HUES64 (cell line): ENCODE data around the gene ZNF711. TPM values are rescaled to one million over a fixed set of nuclear protein-coding genes. Genes with fewer than 3 reads are reported as not detected.
A peak's percentile ranks its signal among the peaks of the same experiment; 100 is the strongest.
"Not testable (repeated sequence)": the region's sequence is repeated elsewhere in the genome, so short reads cannot be mapped to it uniquely, and the experiment has no call there.

Experiments
- H3K27ac ChIP-seq: 2 replicates; pipeline ENCODE4 v1.7.0; 2013; ENCODE audit warnings: low read depth, low read length, inconsistent platforms
- H3K27me3 ChIP-seq: 2 replicates; pipeline ENCODE4 v1.6.1; 2013; ENCODE audit warnings: mild to moderate bottlenecking, low read length; ENCODE audit not compliant: insufficient read depth
- H3K36me3 ChIP-seq: 2 replicates; pipeline ENCODE4 v1.6.1; 2013; ENCODE audit warnings: mild to moderate bottlenecking, low read length; ENCODE audit not compliant: insufficient read depth
- H3K4me1 ChIP-seq: 2 replicates; pipeline ENCODE4 v1.6.1; 2013; ENCODE audit warnings: mild to moderate bottlenecking, low read length, moderate library complexity; ENCODE audit not compliant: insufficient read depth
- H3K4me3 ChIP-seq: 2 replicates; pipeline ENCODE4 v1.5.1; 2013; ENCODE audit warnings: mild to moderate bottlenecking, low read length, moderate library complexity
- H3K9ac ChIP-seq: 2 replicates; pipeline ENCODE4 v1.6.1; 2013; ENCODE audit warnings: mild to moderate bottlenecking, low read depth, low read length
- H3K9me3 ChIP-seq: 2 replicates; pipeline ENCODE4 v1.6.1; 2013; ENCODE audit warnings: low read depth, low read length; ENCODE audit not compliant: insufficient read depth
- WGBS: fragments of 150-250, 120-280 bp; methylation state at CpG from one replicate; pipeline ENCODE4 v1.1.7; 2013; ENCODE audit warnings: missing lambda C conversion rate; 5-methylcytosine and 5-hydroxymethylcytosine counted together
- polyA plus RNA-seq, 2 experiments: library from polyadenylated mRNA; stranded (reverse); fragments of 50-300 nt; gene quantifications; one replicate each; pipeline ENCODE4 v1.2.3, GENCODE V29; 2013

Gene ZNF711
- polyA plus RNA-seq (2013, experiment 1 of 2), result 11.6 TPM
- polyA plus RNA-seq (2013, experiment 2 of 2), result 13.1 TPM

DNA sequence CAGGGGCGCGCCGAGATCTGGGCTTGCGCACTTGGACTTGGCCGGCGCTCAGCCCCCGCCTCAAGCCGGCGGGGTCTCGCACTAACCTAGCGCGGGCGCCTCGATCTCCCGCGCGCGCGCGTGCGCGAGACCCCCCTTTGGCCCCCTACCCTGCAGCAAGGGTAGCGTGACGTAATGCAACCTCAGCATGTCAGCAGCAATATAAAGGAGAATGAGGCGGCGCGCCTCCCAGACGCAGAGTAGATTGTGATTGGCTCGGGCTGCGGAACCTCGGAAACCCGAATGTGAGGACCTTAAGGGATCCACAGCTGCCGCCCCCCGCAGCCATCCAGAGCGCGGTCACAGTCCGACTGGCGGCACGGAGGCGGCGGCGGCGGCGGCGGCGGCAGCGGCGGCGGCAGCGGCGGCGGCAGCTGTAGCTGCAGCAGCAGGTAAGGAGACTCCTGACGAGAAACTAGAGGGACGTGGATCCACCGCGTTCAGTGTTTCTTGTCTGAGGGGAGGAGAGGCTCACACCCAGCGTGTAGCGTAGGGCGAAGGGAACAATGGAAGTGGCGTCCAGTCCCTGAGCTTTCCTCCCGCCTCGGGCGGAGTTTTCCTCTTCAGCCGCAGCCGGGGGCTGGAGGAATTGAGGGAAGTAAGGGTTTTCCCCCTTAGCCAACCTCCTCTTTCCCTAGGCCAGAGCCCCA lies at the start of gene ZNF711, which contains the start of gene SATL1:
Gene ZNF711 (plus strand): TSS at position 231 of the 689 bp plus-strand sequence. CDS start 3,582 bp downstream, outside the sequence.
Gene SATL1 (minus strand): TSS at position 19 of the 689 bp plus-strand sequence. CDS start 134,811 bp downstream, outside the sequence.
- Histone ChIP-seq H3K27me3 (no peaks in the 10 kb centered on the region), H3K27ac (peak within 1 kb of the TSS; percentile 91; the same call in 1 of the 2 replicates), H3K36me3 (peaks cover 5% of the 10 kb centered on the region; the same call in 1 of the 2 replicates), H3K9ac (peak within 1 kb of the TSS; percentile 94), H3K9me3 (no peaks in the 10 kb centered on the region), H3K4me1 (peaks cover 13% of the 10 kb centered on the region; the same call in 1 of the 2 replicates), H3K4me3 (peak within 1 kb of the TSS; percentile 92)
- WGBS, result under 1% methylated on average over 59 of the region's 65 CpGs

DNA sequence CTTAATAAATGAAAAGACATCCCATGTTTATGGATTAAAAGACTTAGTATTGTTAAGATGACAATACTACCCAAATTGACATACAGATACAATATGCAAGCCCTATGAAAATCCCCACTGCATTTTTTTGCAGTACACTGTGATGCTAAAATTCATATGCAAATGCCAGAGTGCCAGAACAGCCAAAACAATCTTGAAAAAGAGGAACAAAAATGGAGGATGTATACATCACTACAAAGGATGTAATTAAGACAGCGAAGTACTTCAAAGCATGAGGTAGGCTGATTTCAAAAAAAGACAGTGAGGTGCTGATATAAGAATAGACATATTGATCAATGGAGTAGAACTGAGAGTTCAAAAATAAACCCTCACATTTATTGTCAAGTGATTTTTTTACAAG lies 47.5 kb upstream of the ZNF711 start:
- H3K27me3 ChIP-seq, result no peaks in the 10 kb centered on the region
- H3K27ac ChIP-seq, result no peak overlapping the region
- H3K9me3 ChIP-seq, result no peaks in the 10 kb centered on the region
- no peak overlapping the region for H3K4me3 ChIP-seq
- no peak overlapping the region for H3K9ac ChIP-seq
- WGBS, result 100% methylated on average over 1 of the region's 1 CpG
- H3K4me1 ChIP-seq, result no peaks in the 10 kb centered on the region
- no peaks in the 10 kb centered on the region for H3K36me3 ChIP-seq

DNA sequence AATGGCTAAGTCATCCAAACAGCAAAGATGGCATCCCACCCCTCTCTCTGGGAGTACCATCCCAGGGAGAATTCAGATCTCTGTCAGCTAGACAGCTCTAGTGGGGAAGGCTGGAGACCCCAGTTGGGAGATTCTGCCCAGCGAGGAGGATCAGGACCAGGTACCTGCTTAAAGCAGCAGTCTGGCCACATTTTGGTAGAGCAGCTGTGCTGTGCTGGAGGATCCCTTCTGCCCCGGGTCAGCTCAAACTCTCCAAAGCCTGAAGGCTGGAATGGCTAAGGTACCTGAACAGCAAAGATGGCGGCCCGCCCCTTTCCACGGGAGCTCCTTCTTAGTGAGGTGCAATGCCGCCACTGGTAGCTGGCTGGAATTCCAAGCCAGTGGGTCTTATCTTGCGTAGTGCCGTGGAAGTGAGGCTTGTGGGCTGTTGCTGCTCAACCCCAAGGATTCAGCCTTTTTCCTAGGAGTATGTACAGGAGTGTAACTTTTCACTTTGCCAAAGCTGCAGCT lies 40.3 kb upstream of the ZNF711 start:
- Histone ChIP-seq H3K4me3 (no peak overlapping the region), H3K9me3 (no peaks in the 10 kb centered on the region), H3K27ac (no peak overlapping the region), H3K27me3 (no peaks in the 10 kb centered on the region), H3K4me1 (no peaks in the 10 kb centered on the region), H3K9ac (no peak overlapping the region), H3K36me3 (no peaks in the 10 kb centered on the region)
- 94% methylated on average over 8 of the region's 8 CpGs for WGBS

DNA sequence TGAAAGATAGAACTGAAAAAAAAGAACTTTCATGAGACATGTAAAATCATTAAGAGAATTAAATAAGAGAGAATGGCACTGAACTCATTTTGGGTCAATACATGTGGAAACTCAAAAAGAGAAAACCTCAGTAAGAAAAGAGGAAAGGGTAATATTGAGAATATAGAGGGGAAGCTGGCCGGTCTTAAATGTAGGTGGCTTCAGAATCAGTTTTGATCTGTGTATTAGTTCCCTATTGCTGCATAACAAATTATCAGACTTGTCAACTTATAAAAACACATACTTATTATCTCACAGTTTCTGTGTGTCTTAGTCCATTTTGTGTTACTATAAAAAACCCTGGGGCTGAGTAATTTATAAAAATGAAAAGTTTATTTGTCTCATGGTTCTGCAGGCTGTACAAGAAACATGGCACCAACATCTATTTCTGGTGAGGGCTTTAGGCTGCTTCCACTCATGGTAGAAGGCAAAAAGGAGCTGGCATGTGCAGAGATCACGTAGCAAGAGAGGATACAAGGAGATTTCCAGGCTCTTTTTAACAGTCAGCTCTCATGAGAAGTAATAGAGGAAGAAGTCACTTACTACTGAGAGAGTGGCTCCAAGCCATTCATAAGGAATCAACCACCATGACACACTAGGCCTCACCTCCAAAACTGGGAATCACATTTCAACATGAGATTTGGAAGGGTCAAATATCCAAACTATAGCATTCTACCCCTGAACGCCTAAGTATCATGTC lies 29.8 kb upstream of the ZNF711 start:
- Histone ChIP-seq H3K27me3 (no peaks in the 10 kb centered on the region), H3K4me3 (no peak overlapping the region), H3K36me3 (no peaks in the 10 kb centered on the region), H3K9ac (no peak overlapping the region), H3K27ac (no peak overlapping the region), H3K4me1 (no peaks in the 10 kb centered on the region), H3K9me3 (no peaks in the 10 kb centered on the region)
- 90% methylated on average over 3 of the region's 3 CpGs for WGBS

DNA sequence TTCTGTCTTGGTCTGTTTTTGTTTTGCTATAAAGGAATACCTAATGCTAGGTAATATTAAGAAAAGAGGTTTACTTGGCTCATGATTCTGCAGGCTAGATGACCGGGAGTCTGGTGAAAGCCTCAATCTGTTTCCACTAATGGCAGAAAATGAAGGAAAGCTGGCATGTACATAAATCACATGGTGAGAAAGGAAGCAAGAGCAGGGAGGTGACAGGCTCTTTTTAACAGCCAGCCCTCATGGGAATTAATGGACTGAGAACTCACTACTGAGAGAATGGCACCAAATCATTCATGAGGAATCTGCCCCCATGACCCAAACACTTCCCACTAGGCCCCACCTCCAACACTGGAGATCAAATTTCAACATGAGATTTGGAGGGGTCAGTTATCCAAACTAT lies 27.8 kb upstream of the ZNF711 start:
- 94% methylated on average over 1 of the region's 1 CpG for WGBS
- Histone ChIP-seq H3K36me3 (no peaks in the 10 kb centered on the region), H3K9me3 (no peaks in the 10 kb centered on the region), H3K4me3 (no peak overlapping the region), H3K4me1 (no peaks in the 10 kb centered on the region), H3K27ac (no peak overlapping the region), H3K9ac (no peak overlapping the region), H3K27me3 (no peaks in the 10 kb centered on the region)

DNA sequence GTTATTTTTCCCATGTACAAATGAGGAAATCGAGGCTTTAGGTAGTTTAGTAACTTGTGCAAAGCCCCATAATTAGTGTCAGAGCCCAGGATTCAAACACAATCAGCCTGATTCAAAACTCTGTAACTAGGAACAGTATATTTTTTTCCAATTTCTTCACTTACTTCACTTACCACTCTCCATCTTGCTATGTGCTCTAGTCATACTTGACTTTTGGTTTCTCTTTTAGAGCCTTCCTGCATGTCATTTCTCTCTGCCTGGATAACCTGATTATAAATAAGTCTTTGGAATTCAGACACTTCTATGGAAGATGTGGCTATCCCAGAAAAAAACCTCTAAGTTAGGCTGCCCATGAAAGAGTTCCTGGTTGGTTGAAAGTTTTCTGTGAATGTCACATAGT lies 22.4 kb upstream of the ZNF711 start:
- no CpG with 5 or more reads among the region's 1 CpG for WGBS
- Histone ChIP-seq H3K36me3 (no peaks in the 10 kb centered on the region), H3K9me3 (no peaks in the 10 kb centered on the region), H3K9ac (no peak overlapping the region), H3K27ac (no peak overlapping the region), H3K4me1 (no peaks in the 10 kb centered on the region), H3K4me3 (no peak overlapping the region), H3K27me3 (no peaks in the 10 kb centered on the region)

DNA sequence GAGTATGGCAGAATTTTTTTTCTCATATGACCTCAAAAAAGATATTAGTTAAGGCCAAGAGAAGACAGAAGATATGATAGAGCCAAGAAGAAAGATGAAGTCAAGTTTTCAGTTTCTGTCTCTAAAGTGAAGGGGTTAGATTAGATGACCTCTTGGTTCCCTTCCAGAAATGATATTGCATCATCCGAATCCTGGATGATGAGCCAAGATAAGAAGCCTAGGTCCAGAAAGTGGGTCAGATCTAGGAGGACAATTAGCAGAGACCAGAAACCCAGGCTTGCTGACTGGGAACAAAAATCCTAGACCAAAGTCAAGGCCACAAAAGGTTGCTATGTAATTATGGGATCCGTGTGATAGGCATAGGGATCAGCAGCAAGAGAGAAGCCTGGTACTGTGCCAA lies 20.4 kb upstream of the ZNF711 start:
- no peaks in the 10 kb centered on the region for H3K4me1 ChIP-seq
- H3K27me3 ChIP-seq, result no peaks in the 10 kb centered on the region
- H3K4me3 ChIP-seq, result no peak overlapping the region
- 85% methylated on average over 2 of the region's 2 CpGs for WGBS
- no peak overlapping the region for H3K27ac ChIP-seq
- H3K9ac ChIP-seq, result no peak overlapping the region
- no peaks in the 10 kb centered on the region for H3K9me3 ChIP-seq
- H3K36me3 ChIP-seq, result no peaks in the 10 kb centered on the region

DNA sequence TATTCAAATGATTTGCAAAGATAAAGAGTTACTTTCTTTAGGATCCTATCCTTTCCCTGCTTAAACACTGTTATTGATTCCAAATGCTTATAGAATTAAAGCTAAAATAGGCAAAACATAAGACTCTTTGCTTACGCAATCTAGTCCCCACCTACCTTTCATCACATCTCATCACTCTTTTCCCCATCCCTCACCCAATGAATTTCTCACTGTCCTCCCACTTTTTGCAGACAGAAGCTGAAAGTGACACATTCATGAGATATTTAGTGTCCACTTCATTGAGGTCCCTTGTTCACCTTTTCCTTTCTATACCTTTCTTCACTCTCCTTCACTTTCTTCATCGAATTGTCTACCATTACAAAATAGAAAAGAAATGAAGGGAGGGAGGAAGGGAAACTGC lies 636 bp upstream of the ZNF711 start:
- Histone ChIP-seq H3K27ac (no peak overlapping the region), H3K9ac (peak overlapping the region; percentile 53; the same call in 1 of the 2 replicates), H3K4me3 (peak overlapping the region; percentile 92), H3K27me3 (no peaks in the 10 kb centered on the region), H3K9me3 (no peaks in the 10 kb centered on the region), H3K36me3 (peaks cover 5% of the 10 kb centered on the region; the same call in 1 of the 2 replicates), H3K4me1 (peaks cover 13% of the 10 kb centered on the region; the same call in 1 of the 2 replicates)
- WGBS, result 53% methylated on average over 1 of the region's 2 CpGs

DNA sequence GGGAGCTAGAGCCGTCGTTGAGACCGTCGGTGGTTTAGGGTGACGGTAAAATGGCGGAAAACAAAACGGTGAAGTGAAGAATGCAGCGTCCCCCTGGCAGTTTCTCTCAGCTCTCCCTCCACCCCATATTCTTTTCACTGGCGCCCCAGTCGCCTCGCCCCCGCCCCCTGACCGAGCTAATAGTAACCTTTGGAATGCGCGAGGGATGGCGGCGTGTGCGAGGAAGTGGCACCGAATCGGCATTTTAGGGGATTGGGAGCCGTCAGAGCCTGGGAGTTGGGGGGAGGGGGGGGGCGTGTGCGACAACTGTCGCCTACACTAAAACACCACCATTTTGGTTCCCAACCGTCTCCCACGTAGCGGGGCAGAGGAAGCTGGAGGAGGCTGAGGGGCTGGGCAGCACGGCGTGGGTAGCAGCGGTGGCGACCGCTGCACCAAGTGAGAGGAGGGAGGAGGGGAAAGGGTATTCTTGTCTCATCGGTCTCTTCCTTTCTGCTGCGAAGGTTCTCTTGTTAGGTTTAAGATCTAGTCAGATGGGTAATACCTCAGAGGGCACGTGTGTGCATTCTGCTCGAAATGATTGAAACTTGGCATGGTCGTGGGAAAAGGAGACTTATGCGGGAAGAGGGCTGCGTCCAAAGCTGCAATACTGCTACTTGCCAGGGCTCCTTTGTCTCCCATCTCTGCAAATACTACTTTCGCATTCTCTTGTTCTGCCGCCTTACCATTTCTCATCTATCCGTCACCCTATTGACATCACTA lies 840 bp downstream of the ZNF711 start:
- 0% methylated on average over 31 of the region's 42 CpGs for WGBS
- Histone ChIP-seq H3K27me3 (no peaks in the 10 kb centered on the region), H3K4me1 (peaks cover 13% of the 10 kb centered on the region; the same call in 1 of the 2 replicates), H3K27ac (peak overlapping the region; percentile 91; the same call in 1 of the 2 replicates), H3K4me3 (peak overlapping the region; percentile 92), H3K9ac (peak overlapping the region; percentile 94), H3K9me3 (no peaks in the 10 kb centered on the region), H3K36me3 (peaks cover 5% of the 10 kb centered on the region; the same call in 1 of the 2 replicates)

DNA sequence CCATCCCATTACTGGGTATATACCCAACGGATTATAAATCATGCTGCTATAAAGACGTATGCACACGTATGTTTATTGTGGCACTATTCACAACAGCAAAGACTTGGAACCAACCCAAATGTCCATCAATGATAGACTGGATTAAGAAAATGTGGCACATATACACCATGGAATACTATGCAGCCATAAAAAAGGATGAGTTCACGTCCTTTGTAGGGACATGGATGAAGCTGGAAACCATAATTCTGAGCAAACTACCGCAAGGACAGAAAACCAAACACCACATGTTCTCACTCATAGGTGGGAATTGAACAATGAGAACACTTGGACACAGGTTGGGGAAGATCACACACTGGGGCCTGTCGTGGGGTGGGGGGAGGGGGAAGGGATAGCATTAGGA lies 41.5 kb downstream of the ZNF711 start:
- 100% methylated on average over 3 of the region's 6 CpGs for WGBS
- not testable (repeated sequence) for H3K9me3 ChIP-seq, H3K4me1 ChIP-seq, H3K27me3 ChIP-seq, H3K36me3 ChIP-seq, H3K4me3 ChIP-seq, H3K9ac ChIP-seq, H3K27ac ChIP-seq
